Activated CD8-positive, alpha-beta memory T cell treated with anti-CD3 and anti-CD28 coated beads for 1 hour (primary cell): ENCODE results near the gene SRC.

Experiments used
- DNase-seq, 2 donors: peaks; one replicate each; pipeline ENCODE4 v3.0.0-alpha.2; 2020; ENCODE audit warnings: low read depth in 1 of 2; ENCODE audit errors: extremely low read depth in 1 of 2

Gene SRC

DNA sequence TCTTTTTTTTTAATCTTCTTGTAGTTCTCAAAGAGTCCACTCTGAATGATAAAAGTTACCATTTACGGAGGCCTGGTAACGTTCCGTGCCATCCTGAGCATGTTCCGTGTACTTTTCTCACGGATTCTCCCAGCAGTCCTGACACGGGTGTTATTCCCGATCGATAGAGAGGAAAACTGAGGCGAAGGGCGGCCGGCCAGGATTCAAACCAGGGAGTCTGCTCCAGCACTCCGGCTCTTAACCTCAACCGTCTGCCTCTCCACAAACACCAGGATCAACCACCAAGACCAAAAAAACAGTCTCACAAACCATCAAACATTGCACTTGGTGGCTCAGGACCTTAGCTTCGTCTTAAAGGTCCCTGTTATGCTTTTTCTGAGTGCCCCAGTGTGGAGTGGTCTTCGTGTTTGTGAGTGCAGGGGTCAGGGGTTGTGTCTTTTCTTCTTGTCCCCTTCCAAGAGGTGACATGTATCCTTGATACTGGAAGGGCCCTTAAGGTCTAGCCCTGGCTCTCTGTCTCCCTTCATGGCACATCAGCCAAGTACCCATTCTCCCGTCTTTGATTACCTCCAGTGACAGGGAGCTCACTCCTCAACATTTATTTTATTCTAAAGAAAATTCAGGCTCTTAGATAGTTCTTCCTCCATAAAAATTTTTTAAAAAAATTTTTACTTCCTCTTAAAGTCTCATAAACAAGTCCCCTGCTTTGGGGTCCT, 35.1 kb downstream of the SRC start:
- DNase-seq = no peak

GRCh38 chr20:37381621-37382471, 35.9 kb downstream of the SRC start:
- no peak for DNase-seq

- DNase-seq = no peak
Observed at GRCh38 chr20:37382482-37383120, 36.7 kb downstream of the SRC start.

DNA sequence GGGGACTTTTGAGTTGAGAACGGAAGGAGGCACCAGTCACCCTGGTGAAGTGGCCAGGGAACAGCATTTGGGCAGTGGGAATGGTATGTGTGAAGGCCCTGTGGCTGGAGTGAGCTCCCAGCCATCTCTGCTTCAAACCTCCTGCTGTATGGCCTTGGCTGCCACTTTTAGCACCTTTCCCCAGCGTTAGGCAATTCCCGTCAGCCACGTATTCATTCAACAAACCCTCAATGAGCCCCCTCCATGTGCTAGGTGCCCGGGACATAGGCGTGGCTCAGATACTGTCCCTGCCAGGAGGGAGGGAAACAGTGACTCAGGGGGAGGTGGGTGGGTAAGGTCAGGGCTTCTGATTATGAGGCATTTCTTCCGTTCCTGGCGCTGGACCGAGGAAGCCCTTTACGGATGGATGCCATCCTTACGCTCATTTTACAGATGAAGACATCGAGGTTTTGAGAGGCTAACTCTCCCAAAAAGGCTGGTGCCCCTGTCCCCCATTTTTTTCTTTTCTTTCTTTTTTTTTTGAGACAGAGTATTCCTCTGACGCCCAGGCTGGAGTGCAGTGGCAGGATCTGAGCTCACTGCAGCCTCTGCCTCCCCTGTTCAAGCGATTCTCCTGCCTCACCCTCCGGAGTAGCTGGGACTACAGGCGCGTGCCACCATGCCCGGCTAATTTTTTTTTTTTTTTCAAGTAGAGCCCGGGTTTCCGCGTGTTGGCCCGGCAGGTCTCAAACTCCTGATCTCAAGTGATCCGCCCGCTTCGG, 37.5 kb downstream of the SRC start:
- no peak for DNase-seq

DNA sequence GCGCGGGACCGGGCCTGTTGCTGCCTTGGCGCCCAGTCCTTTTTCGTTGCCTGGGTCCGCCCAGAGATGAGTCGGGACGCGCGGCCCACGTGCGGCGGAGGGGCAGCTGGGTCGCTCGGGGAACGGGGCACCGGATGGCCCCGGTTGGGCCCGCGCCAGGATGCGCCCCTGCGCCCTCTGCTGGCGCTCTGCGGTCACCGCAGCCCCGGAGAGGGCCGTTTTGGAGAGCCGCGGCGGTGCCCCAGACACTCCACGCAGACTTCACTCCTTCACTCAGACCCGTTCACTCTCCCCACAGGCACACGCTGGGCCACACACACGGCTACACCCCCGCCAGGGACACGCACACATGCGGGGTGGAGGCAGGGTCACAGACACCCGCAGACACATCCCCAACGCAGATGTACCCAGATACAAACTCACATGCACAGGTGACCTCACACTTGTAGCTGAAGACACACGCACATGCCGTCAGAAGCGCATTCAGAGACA, 38.8 kb downstream of the SRC start:
- peak; percentile 33 to 71 for DNase-seq

- DNase-seq = no peak
Observed at GRCh38 chr20:37385176-37385575, 39.2 kb downstream of the SRC start.

DNA sequence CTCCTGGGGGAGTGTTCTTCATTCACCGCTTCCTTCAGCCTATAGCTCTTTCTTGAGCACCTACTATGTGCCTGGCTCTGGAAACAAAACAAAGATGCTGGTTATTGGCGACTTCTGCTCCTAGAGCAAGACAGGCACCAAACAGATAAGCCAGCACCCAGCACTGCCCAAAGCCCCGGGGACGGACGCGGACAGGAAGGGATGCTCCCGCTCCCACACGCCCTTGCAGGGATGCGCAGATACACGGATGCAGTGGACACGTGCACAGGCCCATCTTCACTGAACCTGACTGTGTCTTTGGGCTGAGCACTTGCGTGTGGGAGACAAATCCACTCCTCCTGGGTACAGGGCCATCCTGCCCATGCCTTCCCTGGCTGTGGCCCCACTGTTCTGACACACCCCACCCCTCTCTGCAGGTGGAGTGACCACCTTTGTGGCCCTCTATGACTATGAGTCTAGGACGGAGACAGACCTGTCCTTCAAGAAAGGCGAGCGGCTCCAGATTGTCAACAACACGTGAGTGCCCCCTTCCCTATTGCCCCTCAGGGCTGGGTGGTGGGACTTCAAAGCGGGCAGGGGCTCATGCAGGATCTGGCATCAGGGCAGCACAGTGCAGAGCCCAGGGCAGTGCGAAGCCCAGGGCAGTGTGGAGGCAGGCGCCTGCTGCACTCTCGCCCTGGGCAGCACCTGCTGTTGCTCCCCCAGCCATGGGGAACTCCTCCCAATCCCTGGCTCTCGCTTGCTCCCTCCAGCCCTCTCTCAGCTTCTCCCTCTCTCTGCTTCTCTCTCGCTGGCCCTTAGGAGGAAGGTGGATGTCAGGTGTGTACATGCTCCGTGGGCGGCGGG, 39.9 kb downstream of the SRC start:
- DNase-seq = no peak

- no peak for DNase-seq
Observed at GRCh38 chr20:37386505-37387251, 40.7 kb downstream of the SRC start.

- DNase-seq = no peak
Observed at GRCh38 chr20:37387519-37388269, 41.8 kb downstream of the SRC start.

GRCh38 chr20:37388831-37389230, 42.9 kb downstream of the SRC start:
- no peak for DNase-seq

GRCh38 chr20:37389241-37389747, 43.4 kb downstream of the SRC start:
- DNase-seq = no peak

DNA sequence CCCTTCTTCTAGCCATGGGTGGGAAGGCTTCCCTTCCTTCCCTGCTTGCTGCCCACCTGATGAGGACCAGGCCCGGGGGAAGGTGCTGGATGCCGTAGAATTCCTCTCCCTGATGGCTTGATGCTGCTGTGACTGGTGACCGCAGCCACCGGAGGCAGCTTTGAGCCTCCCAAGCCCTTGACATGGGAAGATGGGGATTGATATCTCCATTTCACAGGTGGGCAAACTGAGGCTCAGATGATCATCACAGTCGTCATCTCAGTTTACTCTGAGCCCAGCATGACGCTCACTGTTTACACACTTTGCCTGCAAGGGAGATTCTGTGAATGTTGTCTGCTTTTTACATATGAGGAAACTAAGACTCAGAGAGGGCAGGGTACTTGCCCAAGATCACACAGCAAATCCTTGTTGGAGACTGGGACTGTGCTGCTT, 43.9 kb downstream of the SRC start:
- DNase-seq = no peak

DNA sequence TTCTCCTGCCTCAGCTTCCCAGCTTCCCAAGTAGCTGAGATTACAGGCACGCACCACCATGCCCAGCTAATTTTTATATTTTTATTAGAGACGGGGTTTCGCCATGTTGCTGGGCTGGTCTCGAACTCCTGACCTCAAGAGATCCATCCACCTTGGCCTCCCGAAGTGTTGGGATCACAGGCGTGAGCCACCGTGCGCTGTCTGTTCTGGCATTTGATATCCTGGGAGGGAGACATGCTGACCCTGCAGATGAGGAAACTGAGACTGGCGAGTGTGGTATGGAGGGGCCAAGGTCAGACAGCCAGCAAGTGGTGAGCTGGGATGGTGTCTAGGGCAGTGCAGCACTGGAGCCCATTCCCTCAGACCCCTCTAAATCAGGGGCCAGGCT, 44.6 kb downstream of the SRC start:
- no peak for DNase-seq

- DNase-seq = no peak
Observed at GRCh38 chr20:37390891-37391525, 45.1 kb downstream of the SRC start.

DNA sequence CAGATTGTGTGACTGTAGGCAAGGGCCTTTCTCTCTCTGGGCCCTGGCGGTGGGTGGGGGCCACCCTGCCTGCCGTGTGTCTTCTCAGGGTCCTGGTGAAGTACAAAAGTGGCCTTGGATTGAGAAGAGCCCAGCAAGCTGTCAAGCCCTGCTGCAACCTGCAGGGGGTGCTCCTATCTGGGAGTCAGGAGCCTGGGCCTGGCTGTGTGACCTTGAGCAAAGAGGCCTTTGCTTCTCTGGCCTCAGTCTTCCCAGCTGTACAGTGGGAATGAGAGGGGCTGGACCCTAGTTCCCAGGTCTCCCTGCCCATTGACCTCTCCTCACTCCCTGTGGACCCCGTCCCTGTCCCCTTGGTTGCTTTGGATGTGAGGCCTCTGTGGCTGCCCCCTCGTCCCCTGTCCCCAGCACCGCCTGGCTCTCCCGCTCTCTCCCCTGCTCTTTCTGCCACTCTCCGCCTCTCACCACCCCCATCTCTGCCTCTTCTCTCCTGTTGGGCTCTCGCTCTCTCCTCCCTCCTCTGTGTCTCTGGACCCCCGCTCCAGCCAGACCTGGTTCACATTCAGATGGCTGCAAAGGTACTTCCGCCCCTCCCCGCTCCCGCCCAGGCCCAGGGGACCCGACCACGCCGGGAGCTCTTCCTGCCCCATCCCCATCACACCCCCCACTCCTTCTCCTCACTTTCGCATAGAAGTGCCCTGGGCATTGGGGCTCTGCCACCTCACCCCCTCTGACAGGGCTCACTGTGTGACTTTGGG, 46.7 kb downstream of the SRC start:
- DNase-seq = no peak

- no peak for DNase-seq
Observed at GRCh38 chr20:37393196-37393862, 47.4 kb downstream of the SRC start.
